BE2C (cell line): ENCODE results near the gene AKAP5. TPM values are rescaled to one million over a fixed set of nuclear protein-coding genes. Genes with fewer than 3 reads are reported as not detected.

Experiments used
- DNase-seq: peaks from one replicate; pipeline ENCODE4 v3.0.0-alpha.2; 2020
- H3K27me3 ChIP-seq: fragments of 250-450 bp; sonication (Bioruptor Pico); 2 replicates; pipeline ENCODE4 v1.5.1; 2020; ENCODE audit warnings: mild to moderate bottlenecking
- H3K36me3 ChIP-seq: fragments of 250-450 bp; sonication (Bioruptor Pico); 2 replicates; pipeline ENCODE4 v1.5.1; 2020; ENCODE audit warnings: mild to moderate bottlenecking
- H3K4me1 ChIP-seq: fragments of 250-450 bp; sonication (Bioruptor Pico); 2 replicates; pipeline ENCODE4 v1.5.1; 2020
- H3K4me3 ChIP-seq: 2 replicates; pipeline ENCODE4 v1.5.1; 2011; ENCODE audit warnings: low read depth, low read length
- H3K9me3 ChIP-seq: fragments of 250-450 bp; sonication (Bioruptor Pico); 2 replicates; pipeline ENCODE4 v1.5.1; 2020
- polyA plus RNA-seq: library from polyadenylated mRNA; unstranded; fragments of >200 nt; gene quantifications from one replicate; pipeline ENCODE4 v1.2.1, GENCODE V29; 2012; ENCODE audit warnings: low read depth, missing spikeins; ENCODE audit not compliant: insufficient read length, insufficient read depth
- TF ChIP-seq, protein P1 (sequence below): IDR thresholded peaks from 2 replicates; pipeline ENCODE4 v1.5.1; 2012; ENCODE audit warnings: mild to moderate bottlenecking, low read depth, low read length

The AKAP5 gene, protein sequence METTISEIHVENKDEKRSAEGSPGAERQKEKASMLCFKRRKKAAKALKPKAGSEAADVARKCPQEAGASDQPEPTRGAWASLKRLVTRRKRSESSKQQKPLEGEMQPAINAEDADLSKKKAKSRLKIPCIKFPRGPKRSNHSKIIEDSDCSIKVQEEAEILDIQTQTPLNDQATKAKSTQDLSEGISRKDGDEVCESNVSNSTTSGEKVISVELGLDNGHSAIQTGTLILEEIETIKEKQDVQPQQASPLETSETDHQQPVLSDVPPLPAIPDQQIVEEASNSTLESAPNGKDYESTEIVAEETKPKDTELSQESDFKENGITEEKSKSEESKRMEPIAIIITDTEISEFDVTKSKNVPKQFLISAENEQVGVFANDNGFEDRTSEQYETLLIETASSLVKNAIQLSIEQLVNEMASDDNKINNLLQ
- 2.6 TPM for polyA plus RNA-seq

GRCh38 chr14:64465191-64465822 is at the start of gene AKAP5:
Gene AKAP5, plus strand, starts transcription at chr14:64465499. Its CDS starts 2,896 bp downstream, at chr14:64468395.
- Histone ChIP-seq H3K36me3 (peaks cover 15% of the 10 kb centered on the region), H3K4me1 (peaks cover 13% of the 10 kb centered on the region), H3K27me3 (no peaks in the 10 kb centered on the region), H3K4me3 (peak within 1 kb of the TSS; percentile 79), H3K9me3 (no peaks in the 10 kb centered on the region)
- TF ChIP-seq, protein P1, sequence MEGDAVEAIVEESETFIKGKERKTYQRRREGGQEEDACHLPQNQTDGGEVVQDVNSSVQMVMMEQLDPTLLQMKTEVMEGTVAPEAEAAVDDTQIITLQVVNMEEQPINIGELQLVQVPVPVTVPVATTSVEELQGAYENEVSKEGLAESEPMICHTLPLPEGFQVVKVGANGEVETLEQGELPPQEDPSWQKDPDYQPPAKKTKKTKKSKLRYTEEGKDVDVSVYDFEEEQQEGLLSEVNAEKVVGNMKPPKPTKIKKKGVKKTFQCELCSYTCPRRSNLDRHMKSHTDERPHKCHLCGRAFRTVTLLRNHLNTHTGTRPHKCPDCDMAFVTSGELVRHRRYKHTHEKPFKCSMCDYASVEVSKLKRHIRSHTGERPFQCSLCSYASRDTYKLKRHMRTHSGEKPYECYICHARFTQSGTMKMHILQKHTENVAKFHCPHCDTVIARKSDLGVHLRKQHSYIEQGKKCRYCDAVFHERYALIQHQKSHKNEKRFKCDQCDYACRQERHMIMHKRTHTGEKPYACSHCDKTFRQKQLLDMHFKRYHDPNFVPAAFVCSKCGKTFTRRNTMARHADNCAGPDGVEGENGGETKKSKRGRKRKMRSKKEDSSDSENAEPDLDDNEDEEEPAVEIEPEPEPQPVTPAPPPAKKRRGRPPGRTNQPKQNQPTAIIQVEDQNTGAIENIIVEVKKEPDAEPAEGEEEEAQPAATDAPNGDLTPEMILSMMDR, result no peak
- peak; percentile 90 for DNase-seq

DNA sequence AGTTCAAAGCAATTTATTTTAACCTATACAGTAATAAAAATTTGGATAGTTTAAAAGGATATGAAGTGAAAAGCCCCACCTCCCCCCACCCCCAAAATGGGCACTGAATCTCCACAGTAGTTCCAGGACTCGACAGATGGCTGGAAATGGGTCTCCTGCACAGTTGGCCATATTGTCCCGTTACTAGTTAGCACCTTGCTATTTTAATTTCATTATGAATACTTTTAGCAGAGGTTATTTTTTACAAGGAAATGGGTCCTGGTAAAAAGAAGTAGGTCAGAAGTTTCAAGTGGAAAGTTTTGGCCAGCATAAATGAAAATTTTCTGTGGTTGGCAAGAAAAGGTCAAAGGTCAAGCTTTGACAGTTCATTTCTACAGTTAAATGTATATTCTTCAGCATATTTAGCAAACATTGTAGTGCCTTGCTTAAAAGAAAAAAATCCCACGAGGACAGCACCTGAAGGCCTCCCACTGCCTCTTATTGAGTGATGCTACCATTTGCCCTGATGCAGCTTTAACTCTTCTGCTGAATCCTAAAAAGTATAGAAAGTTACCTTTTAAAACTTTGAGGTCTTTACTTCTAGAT is 48.9 kb upstream of the AKAP5 start:
- H3K27me3 ChIP-seq, result no peaks in the 10 kb centered on the region
- H3K36me3 ChIP-seq, result peaks cover 93% of the 10 kb centered on the region
- DNase-seq, result no peak
- H3K4me1 ChIP-seq, result no peaks in the 10 kb centered on the region
- TF ChIP-seq, protein P1, result no peak
- H3K4me3 ChIP-seq, result no peak overlapping the region
- no peaks in the 10 kb centered on the region for H3K9me3 ChIP-seq

DNA sequence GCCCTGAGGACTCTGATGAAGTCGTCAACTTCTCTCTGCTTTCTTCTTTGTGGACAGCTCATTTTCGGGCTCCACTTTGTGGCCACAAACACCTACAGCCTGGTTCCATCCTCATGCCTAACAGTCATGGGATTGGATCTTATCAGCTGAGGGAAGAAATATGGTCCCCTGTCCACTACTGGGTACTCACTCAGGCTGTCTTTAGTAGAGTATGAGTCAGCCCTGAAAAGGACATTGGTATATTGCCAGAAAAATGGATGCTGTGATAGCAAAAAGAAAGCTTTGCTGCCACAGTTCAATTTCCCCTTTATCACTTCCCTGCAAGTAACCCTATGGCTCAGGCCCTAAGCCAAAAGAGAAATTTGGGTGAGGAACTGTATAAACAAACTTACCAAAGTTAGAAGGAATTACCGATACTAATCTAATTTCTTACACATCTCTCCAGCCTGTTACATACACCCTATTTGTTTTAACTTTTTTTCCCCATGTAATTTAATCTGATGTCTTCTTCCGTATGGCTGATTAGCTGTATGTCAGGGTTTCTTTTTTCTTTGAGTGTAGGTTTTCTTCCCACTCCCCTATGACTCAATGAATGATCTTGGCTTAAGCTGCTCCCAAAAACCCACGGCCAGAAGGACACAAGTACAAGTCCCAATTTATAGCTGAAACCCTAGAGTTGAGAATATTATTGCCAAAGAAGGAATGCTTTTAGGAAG is 48.1 kb upstream of the AKAP5 start:
- no peak for DNase-seq
- Histone ChIP-seq H3K36me3 (peaks cover 92% of the 10 kb centered on the region), H3K4me1 (no peaks in the 10 kb centered on the region), H3K27me3 (no peaks in the 10 kb centered on the region), H3K9me3 (no peaks in the 10 kb centered on the region), H3K4me3 (no peak overlapping the region)
- TF ChIP-seq, protein P1, result no peak

GRCh38 chr14:64417771-64418125 is 47.6 kb upstream of the AKAP5 start:
- Histone ChIP-seq H3K4me1 (no peaks in the 10 kb centered on the region), H3K4me3 (no peak overlapping the region), H3K27me3 (no peaks in the 10 kb centered on the region), H3K9me3 (no peaks in the 10 kb centered on the region), H3K36me3 (peaks cover 93% of the 10 kb centered on the region)
- TF ChIP-seq, protein P1, result no peak
- no peak for DNase-seq

DNA sequence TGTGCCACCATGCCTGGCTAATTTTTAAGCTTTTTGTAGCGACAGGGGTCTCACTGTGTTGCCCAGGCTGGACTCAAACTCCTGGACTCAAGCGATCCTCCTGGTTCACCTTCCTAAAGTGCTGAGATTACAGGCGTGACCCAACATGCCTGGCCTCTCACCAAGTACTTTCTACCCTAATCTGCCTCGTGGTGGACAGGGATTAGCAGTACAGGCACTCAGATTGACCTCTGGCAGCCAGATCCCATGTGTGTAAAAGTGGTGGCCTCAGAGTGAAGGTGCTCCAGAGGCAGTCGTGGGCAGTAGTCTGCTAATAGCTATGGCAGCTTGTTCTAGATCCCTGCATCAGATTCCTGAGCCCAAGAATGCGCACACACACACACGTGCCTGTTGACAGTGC is 46.3 kb upstream of the AKAP5 start:
- H3K4me3 ChIP-seq, result no peak overlapping the region
- H3K36me3 ChIP-seq, result peaks cover 93% of the 10 kb centered on the region
- no peaks in the 10 kb centered on the region for H3K4me1 ChIP-seq
- no peaks in the 10 kb centered on the region for H3K9me3 ChIP-seq
- H3K27me3 ChIP-seq, result no peaks in the 10 kb centered on the region
- TF ChIP-seq, protein P1, result no peak
- no peak for DNase-seq
